Measurements from ENCODE around the gene VPS37D.

The VPS37D gene

DNA sequence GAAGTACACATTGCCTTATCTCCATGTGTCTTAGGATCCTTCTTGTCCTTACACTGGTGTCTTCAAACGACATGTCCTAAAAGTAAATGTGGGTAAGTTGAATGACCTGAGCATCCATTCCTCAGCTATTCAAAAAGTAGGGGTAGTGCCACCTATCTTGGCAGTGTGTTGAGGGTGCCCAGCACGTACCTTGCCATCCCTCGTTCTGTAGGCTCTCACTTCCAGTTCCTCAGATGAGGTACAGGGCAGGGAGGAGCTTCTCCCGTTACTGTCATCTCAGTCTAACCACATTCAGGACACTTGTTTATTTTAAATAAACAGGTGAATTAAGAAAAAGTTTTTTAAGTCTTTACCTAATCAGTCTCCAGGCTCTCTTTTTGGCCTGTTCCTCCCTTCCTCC, 28.7 kb downstream of the VPS37D start:
- TF ChIP-seq SUZ12 (IDR thresholded peaks at IDR 0.05; ENCODE audit: extremely low read depth, insufficient read depth, insufficient read length) (no peak), YY1 (IDR thresholded peaks at IDR 0.05; ENCODE audit: insufficient read depth, insufficient read length) (no peak), ZNF274 (IDR thresholded peaks at IDR 0.05; ENCODE audit: low read depth, low read length) (no peak)
- H3K27me3 ChIP-seq (ENCODE audit: insufficient read depth, insufficient read length): no peaks in the 10 kb centered on the region
- H3K36me3 ChIP-seq (ENCODE audit: insufficient read depth, insufficient read length, low read length): peaks cover 94% of the 10 kb centered on the region
- no peaks in the 10 kb centered on the region for H3K4me1 ChIP-seq (ENCODE audit: insufficient read depth, insufficient read length)
- DNase-seq (ENCODE audit: low read depth, low spot score): no peak
- H3K9ac ChIP-seq (ENCODE audit: insufficient read length, low read depth): no peak overlapping the region
- H3K9me3 ChIP-seq (ENCODE audit: insufficient read depth, low read length): no peaks in the 10 kb centered on the region
- no peak overlapping the region for H3K4me3 ChIP-seq (ENCODE audit: insufficient read length, low read depth)

DNA sequence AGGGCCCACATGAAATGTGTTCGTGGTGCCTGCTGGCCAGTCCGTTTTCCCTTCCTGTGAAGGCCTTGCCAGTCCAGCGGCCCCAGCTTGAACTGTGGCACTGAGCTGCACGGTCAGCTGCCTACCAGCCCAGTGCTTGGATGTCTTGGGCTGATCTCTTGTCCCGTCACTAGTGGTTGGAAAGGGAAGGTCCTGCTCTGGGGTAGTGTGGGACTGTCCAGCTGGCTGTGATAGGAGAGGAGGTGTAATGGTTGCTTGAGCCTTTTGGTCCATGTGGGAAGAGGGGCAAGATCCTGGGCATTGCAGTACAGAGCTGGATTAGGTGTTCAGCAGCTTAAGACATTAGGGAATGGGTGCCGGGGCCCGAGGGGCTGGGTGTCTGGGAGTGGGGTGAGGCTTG, 30.8 kb downstream of the VPS37D start:
- peaks cover 3% of the 10 kb centered on the region for H3K4me1 ChIP-seq (ENCODE audit: insufficient read depth, insufficient read length)
- no peak for TF ChIP-seq YY1 (IDR thresholded peaks at IDR 0.05; ENCODE audit: insufficient read depth, insufficient read length)
- no peak for TF ChIP-seq ZNF274 (IDR thresholded peaks at IDR 0.05; ENCODE audit: low read depth, low read length)
- TF ChIP-seq SUZ12 (IDR thresholded peaks at IDR 0.05; ENCODE audit: extremely low read depth, insufficient read depth, insufficient read length): no peak
- DNase-seq (ENCODE audit: low read depth, low spot score): no peak
- no peaks in the 10 kb centered on the region for H3K9me3 ChIP-seq (ENCODE audit: insufficient read depth, low read length)
- no peak overlapping the region for H3K9ac ChIP-seq (ENCODE audit: insufficient read length, low read depth)
- no peak overlapping the region for H3K4me3 ChIP-seq (ENCODE audit: insufficient read length, low read depth)
- H3K27me3 ChIP-seq (ENCODE audit: insufficient read depth, insufficient read length): no peaks in the 10 kb centered on the region
- H3K36me3 ChIP-seq (ENCODE audit: insufficient read depth, insufficient read length, low read length): peaks cover 92% of the 10 kb centered on the region

DNA sequence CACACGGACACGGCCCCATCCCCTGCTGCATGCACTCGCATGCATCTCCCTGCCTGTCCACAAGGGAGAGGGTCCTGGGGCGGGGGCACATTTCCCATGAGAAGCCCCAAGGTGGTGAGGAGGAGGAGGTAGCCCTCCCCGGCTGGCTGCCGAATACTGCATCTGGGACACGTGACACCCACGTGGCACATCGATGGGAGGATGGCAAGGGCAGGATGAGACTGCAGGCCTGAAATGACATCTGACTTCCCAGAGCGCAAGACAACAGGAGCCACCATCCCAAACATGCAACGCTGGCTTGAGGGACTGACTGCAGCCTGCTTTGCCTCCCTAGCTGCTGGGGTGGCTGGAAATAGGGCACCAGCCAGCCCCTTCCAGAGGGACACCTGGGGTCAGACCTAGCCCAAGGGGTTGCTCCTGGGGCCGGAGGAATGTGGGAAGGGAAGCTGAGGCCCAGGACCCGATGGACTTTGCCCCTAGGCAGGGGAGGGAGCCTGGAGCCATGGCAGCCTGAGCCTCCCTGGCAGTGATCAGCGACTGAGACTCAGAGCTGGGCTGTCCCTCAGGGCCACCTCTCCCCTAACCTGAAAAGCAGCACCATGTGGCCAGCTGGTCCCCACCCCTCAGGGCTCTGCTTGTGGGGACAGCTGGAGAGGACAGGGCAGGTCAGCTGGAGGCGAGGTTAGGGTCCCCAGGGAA, 31.9 kb downstream of the VPS37D start:
- Histone ChIP-seq H3K36me3 (ENCODE audit: insufficient read depth, insufficient read length, low read length) (peaks cover 86% of the 10 kb centered on the region), H3K27me3 (ENCODE audit: insufficient read depth, insufficient read length) (no peaks in the 10 kb centered on the region), H3K9ac (ENCODE audit: insufficient read length, low read depth) (no peak overlapping the region), H3K9me3 (ENCODE audit: insufficient read depth, low read length) (no peaks in the 10 kb centered on the region), H3K4me3 (ENCODE audit: insufficient read length, low read depth) (no peak overlapping the region), H3K4me1 (ENCODE audit: insufficient read depth, insufficient read length) (peaks cover 10% of the 10 kb centered on the region)
- TF ChIP-seq YY1 (IDR thresholded peaks at IDR 0.05; ENCODE audit: insufficient read depth, insufficient read length): no peak
- no peak for TF ChIP-seq SUZ12 (IDR thresholded peaks at IDR 0.05; ENCODE audit: extremely low read depth, insufficient read depth, insufficient read length)
- TF ChIP-seq ZNF274 (IDR thresholded peaks at IDR 0.05; ENCODE audit: low read depth, low read length): no peak
- no peak for DNase-seq (ENCODE audit: low read depth, low spot score)

DNA sequence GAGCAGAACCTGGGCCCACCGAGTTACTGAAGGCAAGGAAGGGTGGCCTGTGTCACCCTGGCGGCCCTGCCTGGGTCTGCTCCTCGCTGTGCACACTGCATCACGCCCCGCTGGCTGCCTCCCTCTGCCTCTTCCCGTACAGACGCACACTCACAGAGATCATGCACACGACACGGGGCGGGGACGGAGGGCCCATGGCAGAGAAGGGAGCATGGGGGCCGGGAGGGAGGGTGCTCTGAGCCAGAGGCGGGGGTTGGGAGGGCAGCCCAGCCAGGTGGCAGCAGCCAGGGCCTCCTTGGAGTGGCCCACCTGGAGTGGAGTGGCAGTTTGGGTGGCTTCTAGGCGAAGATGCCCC, 32.4 kb downstream of the VPS37D start:
- DNase-seq (ENCODE audit: low read depth, low spot score): no peak

DNA sequence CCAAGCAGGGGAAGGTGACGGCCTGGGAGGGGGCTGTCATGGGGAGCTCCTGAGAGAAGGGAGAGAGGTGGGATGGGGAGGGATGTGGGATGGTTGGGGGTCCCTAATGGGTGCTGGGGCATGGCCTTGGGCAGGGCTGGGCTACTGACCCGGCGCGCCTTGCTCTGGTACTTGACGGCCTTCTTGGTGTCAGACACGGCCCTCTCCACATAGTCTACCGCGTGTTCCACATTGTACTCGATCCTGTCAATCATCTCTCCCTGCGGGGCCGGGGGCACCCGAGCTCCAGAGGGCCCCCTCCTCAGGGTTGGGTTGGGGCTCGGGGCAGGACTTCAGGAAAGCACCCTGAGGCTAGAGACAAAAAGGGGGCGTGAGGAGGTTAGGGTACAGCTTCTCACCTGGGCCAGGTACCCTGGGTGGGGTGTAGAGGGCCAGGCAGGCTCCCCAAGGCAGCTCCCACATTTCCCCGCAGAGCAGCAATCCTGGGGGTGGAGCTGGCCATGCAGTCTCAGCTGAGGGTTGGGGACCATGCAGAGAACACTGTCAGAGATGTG, 33.0 kb downstream of the VPS37D start:
- Histone ChIP-seq H3K36me3 (ENCODE audit: insufficient read depth, insufficient read length, low read length) (peaks cover 79% of the 10 kb centered on the region), H3K4me1 (ENCODE audit: insufficient read depth, insufficient read length) (peaks cover 11% of the 10 kb centered on the region), H3K9ac (ENCODE audit: insufficient read length, low read depth) (no peak overlapping the region), H3K9me3 (ENCODE audit: insufficient read depth, low read length) (no peaks in the 10 kb centered on the region), H3K4me3 (ENCODE audit: insufficient read length, low read depth) (no peak overlapping the region), H3K27me3 (ENCODE audit: insufficient read depth, insufficient read length) (no peaks in the 10 kb centered on the region)
- no peak for TF ChIP-seq SUZ12 (IDR thresholded peaks at IDR 0.05; ENCODE audit: extremely low read depth, insufficient read depth, insufficient read length)
- no peak for TF ChIP-seq YY1 (IDR thresholded peaks at IDR 0.05; ENCODE audit: insufficient read depth, insufficient read length)
- no peak for TF ChIP-seq ZNF274 (IDR thresholded peaks at IDR 0.05; ENCODE audit: low read depth, low read length)
- DNase-seq (ENCODE audit: low read depth, low spot score): no peak

More for the DNA sequence above, 32.4 kb downstream of the VPS37D start:
- Histone ChIP-seq H3K27me3 (ENCODE audit: insufficient read depth, insufficient read length) (no peaks in the 10 kb centered on the region), H3K9me3 (ENCODE audit: insufficient read depth, low read length) (no peaks in the 10 kb centered on the region), H3K4me3 (ENCODE audit: insufficient read length, low read depth) (no peak overlapping the region), H3K4me1 (ENCODE audit: insufficient read depth, insufficient read length) (peaks cover 11% of the 10 kb centered on the region), H3K36me3 (ENCODE audit: insufficient read depth, insufficient read length, low read length) (peaks cover 84% of the 10 kb centered on the region), H3K9ac (ENCODE audit: insufficient read length, low read depth) (no peak overlapping the region)
- TF ChIP-seq ZNF274 (IDR thresholded peaks at IDR 0.05; ENCODE audit: low read depth, low read length): no peak
- no peak for TF ChIP-seq SUZ12 (IDR thresholded peaks at IDR 0.05; ENCODE audit: extremely low read depth, insufficient read depth, insufficient read length)
- TF ChIP-seq YY1 (IDR thresholded peaks at IDR 0.05; ENCODE audit: insufficient read depth, insufficient read length): no peak

DNA sequence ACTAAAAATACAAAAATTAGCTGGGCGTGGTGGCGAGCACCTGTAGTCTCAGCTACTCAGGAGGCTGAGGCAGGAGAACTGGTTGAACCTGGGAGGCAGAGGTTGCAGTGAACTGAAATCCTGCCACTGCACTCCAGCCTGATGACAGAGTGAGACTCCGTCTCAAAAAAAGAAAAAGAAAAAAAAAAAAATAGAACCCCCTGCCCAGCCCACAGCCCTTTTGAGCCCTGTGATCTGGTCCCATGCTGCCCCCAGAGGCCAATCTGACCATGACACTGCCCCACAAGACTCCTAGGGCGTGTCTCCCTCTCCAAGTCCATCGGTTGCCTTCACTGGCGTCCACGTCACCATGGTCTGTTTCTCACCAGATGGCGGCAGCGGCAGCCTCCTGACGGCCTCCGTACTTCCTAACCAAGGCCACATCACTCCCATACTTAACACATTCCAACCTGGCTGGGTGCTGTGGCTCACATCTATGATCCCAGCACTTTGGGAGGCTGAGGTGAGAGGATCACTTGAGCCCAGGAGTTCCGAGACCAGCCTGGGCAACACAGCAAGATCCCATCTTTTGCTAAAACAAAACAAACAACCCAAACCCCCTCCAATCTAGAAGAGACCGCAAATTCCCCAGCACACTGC, 33.8 kb downstream of the VPS37D start:
- peak; percentile 51 for DNase-seq (ENCODE audit: low read depth, low spot score)
- H3K27me3 ChIP-seq (ENCODE audit: insufficient read depth, insufficient read length): no peaks in the 10 kb centered on the region
- peaks cover 15% of the 10 kb centered on the region for H3K4me1 ChIP-seq (ENCODE audit: insufficient read depth, insufficient read length)
- TF ChIP-seq ZNF274 (IDR thresholded peaks at IDR 0.05; ENCODE audit: low read depth, low read length) (no peak), SUZ12 (IDR thresholded peaks at IDR 0.05; ENCODE audit: extremely low read depth, insufficient read depth, insufficient read length) (no peak), YY1 (IDR thresholded peaks at IDR 0.05; ENCODE audit: insufficient read depth, insufficient read length) (no peak)
- no peaks in the 10 kb centered on the region for H3K9me3 ChIP-seq (ENCODE audit: insufficient read depth, low read length)
- no peak overlapping the region for H3K4me3 ChIP-seq (ENCODE audit: insufficient read length, low read depth)
- no peak overlapping the region for H3K9ac ChIP-seq (ENCODE audit: insufficient read length, low read depth)
- peaks cover 72% of the 10 kb centered on the region for H3K36me3 ChIP-seq (ENCODE audit: insufficient read depth, insufficient read length, low read length)

DNA sequence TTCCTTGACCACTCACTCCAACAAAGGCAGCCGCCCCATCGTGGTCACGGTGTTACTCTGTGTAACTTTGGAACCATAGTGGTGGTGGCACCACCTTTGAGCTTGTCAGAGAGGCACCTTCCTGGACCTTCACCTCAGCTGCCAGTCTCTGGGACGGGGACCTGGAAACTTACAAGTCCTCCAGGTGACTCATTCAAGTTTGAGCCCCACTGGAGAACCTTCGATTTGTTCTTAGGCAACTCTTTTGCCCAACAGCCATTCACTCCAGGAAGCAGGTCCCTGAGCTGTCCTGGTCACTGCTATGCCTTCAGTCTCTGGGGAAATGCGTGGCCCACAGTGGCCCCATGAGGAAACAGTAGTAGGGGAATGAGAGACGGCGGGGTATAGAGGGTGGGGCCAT, 34.6 kb downstream of the VPS37D start:
- peaks cover 71% of the 10 kb centered on the region for H3K36me3 ChIP-seq (ENCODE audit: insufficient read depth, insufficient read length, low read length)

More for the DNA sequence above, 34.6 kb downstream of the VPS37D start:
- TF ChIP-seq YY1 (IDR thresholded peaks at IDR 0.05; ENCODE audit: insufficient read depth, insufficient read length): no peak
- TF ChIP-seq SUZ12 (IDR thresholded peaks at IDR 0.05; ENCODE audit: extremely low read depth, insufficient read depth, insufficient read length): no peak
- no peak for TF ChIP-seq ZNF274 (IDR thresholded peaks at IDR 0.05; ENCODE audit: low read depth, low read length)
- no peak overlapping the region for H3K4me3 ChIP-seq (ENCODE audit: insufficient read length, low read depth)
- H3K27me3 ChIP-seq (ENCODE audit: insufficient read depth, insufficient read length): no peaks in the 10 kb centered on the region
- no peak overlapping the region for H3K9ac ChIP-seq (ENCODE audit: insufficient read length, low read depth)
- no peaks in the 10 kb centered on the region for H3K9me3 ChIP-seq (ENCODE audit: insufficient read depth, low read length)
- peaks cover 20% of the 10 kb centered on the region for H3K4me1 ChIP-seq (ENCODE audit: insufficient read depth, insufficient read length)
- DNase-seq (ENCODE audit: low read depth, low spot score): no peak

All from NT2/D1 (cell line).